Left ventricle myocardium inferior (tissue), 1 donor: Measurements from ENCODE around the gene SLC15A4. TPM values are rescaled to one million over a fixed set of nuclear protein-coding genes. Genes with fewer than 3 reads are reported as not detected.
"Not testable (repeated sequence)": the region's sequence is repeated elsewhere in the genome, so short reads cannot be mapped to it uniquely, and the experiment has no call there.

Experiments used
- DNase-seq: peaks from one replicate; pipeline ENCODE4 v3.0.0-alpha.2; 2020
- H3K27ac ChIP-seq: fragments of 200-600 bp; replicated peaks from 2 replicates; pipeline ENCODE4 v1.8.0; 2021
- H3K27me3 ChIP-seq: fragments of 200-600 bp; 2 replicates; pipeline ENCODE4 v1.8.0; 2021; ENCODE audit warnings: low read depth
- H3K36me3 ChIP-seq: fragments of 200-600 bp; 2 replicates; pipeline ENCODE4 v1.8.0; 2021
- H3K4me1 ChIP-seq: fragments of 200-600 bp; 2 replicates; pipeline ENCODE4 v1.8.0; 2021
- H3K4me3 ChIP-seq: fragments of 200-600 bp; 2 replicates; pipeline ENCODE4 v1.8.0; 2021; ENCODE audit warnings: mild to moderate bottlenecking, moderate library complexity
- H3K9me3 ChIP-seq: fragments of 200-600 bp; replicated peaks from 2 replicates; pipeline ENCODE4 v1.8.0; 2021
- intact Hi-C: fragments of 100-400 bp; cut with micrococcal nuclease; formaldehyde crosslinking; loops from one replicate; pipeline ENCODE4 v1.11.0; 2022
- total RNA-seq: library from RNA; stranded (reverse); fragmentation: NEBNext Ultra II Directional; extraction: Animal tissue kit (Norgen Biotek cat#: 25700); gene quantifications from one replicate; pipeline ENCODE4 v1.2.1, GENCODE V29; 2021
- TF ChIP-seq, protein P1 (sequence below): fragments of 200-600 bp; IDR thresholded peaks from 2 replicates; pipeline ENCODE4 v1.8.0; 2021; ENCODE audit warnings: antibody characterized with exemption, mild to moderate bottlenecking, borderline replicate concordance
- donor health status: DM: no; HTN: yes; CAD: no; lungs with severe emphysema.

SLC15A4 gene
- total RNA-seq, 1 donor from 2014 or later, result 15.4 TPM

DNA sequence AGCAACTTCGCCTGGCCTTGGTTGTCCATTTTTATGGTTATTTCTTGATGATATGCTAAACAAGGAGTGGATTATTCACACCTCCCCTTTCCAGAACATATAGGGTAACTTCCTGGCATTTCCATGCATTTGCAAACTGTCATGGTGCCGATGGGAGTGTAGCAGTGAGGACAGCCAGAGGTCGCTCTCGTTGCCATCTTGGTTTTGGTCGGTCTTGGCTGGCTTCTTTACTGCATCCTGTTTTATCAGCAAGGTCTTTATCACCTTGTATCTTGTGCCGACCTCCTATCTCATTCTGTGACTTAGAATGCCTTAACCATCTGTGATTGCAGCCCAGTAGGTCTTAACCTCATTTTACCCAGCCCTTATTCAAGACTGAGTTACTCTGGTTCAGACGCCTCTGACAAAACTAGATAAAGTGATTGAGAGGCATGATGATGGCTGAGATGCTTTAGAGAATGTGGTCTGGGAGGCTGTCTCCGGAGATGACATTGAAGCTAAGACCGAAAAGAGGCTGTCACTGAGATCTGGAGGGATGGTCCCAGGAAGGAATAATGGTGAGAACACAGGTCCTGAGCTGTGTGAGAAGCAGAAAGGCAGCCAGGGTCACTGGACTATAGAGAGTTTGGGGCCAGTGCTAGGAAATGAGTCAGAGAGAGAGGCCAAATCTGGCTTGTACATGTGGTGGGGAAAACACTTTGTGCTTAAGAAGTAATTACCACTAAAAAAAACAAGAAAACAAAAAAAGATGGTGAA is 32.5 kb upstream of the SLC15A4 start:
- Histone ChIP-seq H3K9me3 (no peaks in the 10 kb centered on the region), H3K27ac (no peak overlapping the region), H3K36me3 (no peaks in the 10 kb centered on the region), H3K4me1 (peaks cover 4% of the 10 kb centered on the region), H3K27me3 (peaks cover 89% of the 10 kb centered on the region), H3K4me3 (no peak overlapping the region)
- intact Hi-C loops, result no loop called here
- TF ChIP-seq, protein P1, sequence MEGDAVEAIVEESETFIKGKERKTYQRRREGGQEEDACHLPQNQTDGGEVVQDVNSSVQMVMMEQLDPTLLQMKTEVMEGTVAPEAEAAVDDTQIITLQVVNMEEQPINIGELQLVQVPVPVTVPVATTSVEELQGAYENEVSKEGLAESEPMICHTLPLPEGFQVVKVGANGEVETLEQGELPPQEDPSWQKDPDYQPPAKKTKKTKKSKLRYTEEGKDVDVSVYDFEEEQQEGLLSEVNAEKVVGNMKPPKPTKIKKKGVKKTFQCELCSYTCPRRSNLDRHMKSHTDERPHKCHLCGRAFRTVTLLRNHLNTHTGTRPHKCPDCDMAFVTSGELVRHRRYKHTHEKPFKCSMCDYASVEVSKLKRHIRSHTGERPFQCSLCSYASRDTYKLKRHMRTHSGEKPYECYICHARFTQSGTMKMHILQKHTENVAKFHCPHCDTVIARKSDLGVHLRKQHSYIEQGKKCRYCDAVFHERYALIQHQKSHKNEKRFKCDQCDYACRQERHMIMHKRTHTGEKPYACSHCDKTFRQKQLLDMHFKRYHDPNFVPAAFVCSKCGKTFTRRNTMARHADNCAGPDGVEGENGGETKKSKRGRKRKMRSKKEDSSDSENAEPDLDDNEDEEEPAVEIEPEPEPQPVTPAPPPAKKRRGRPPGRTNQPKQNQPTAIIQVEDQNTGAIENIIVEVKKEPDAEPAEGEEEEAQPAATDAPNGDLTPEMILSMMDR, result no peak
- DNase-seq, result no peak

DNA sequence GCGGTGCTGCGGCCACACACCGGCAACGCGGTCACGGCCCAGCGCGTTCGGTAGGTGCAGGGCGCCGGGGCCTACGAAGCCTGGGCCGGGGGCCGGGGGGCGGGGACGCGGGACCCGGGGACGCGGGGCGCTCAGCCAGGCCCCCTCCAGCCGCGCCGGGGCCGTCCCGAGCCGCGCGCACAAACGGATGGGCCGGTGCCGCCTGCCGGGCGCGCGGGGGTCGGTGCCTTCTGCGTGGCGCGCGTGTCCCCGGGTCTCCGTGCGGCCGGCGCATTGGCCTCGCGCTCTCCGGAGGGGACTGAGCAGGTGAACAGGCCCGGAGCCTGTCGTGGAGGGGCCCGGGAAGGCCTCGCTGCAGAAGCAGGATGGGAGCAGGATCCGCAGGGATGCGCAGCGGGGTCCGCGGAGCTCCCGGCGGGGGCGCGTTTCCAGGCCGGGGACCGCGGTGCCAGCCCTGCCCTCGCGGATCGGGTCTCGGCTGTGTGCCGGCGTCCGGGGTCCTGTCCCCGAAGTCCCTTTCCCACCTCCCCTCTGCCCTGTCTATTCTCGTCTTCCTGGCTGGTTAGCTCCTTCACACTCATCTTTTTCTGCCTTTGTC is 29.9 kb upstream of the SLC15A4 start:
- H3K27ac ChIP-seq, result no peak overlapping the region
- DNase-seq, result no peak
- H3K36me3 ChIP-seq, result no peaks in the 10 kb centered on the region
- no peaks in the 10 kb centered on the region for H3K9me3 ChIP-seq
- H3K4me1 ChIP-seq, result peaks cover 4% of the 10 kb centered on the region
- intact Hi-C loops, result no loop called here
- peaks cover 80% of the 10 kb centered on the region for H3K27me3 ChIP-seq
- peak overlapping the region; percentile 49 for H3K4me3 ChIP-seq
- TF ChIP-seq, protein P1, result no peak

GRCh38 chr12:128852885-128853599 is 29.3 kb upstream of the SLC15A4 start, which contains the start of gene GLT1D1:
Gene GLT1D1 (plus strand): TSS chr12:128853478. CDS start chr12:128853582, 104 bp downstream.
- H3K9me3 ChIP-seq, result no peaks in the 10 kb centered on the region
- peaks cover 73% of the 10 kb centered on the region for H3K27me3 ChIP-seq
- H3K4me1 ChIP-seq, result peaks cover 4% of the 10 kb centered on the region
- H3K36me3 ChIP-seq, result no peaks in the 10 kb centered on the region
- intact Hi-C loops, result no loop called here
- DNase-seq, result no peak
- peak within 1 kb of the TSS; percentile 49 for H3K4me3 ChIP-seq
- H3K27ac ChIP-seq, result no peak within 1 kb of the TSS
- TF ChIP-seq, protein P1, result no peak

GRCh38 chr12:128852026-128852698 is 28.4 kb upstream of the SLC15A4 start:
- Histone ChIP-seq H3K4me3 (no peak overlapping the region), H3K27ac (no peak overlapping the region), H3K27me3 (peaks cover 68% of the 10 kb centered on the region), H3K4me1 (peaks cover 4% of the 10 kb centered on the region), H3K9me3 (no peaks in the 10 kb centered on the region), H3K36me3 (no peaks in the 10 kb centered on the region)
- intact Hi-C loops, result no loop called here
- no peak for DNase-seq
- TF ChIP-seq, protein P1, result no peak

DNA sequence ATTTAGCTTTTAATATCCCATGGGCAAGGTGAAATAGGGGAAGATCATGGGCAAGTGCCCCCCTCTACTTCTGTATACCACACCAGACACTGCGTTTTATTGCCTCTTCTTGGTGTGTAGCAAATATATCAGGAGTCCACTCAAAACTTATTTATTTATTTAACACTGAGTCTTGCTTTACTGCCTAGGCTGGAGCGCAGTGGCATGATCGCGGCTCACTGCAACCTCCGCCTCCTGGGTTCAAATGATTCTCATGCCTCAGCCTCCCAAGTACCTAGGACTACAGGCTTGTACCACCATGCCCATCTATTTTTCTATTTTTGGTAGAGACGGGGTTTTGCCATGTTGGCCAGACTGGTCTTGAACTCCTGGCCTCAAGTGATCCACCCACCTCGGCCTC is 27.7 kb upstream of the SLC15A4 start:
- intact Hi-C loops, H3K4me1 ChIP-seq, H3K4me3 ChIP-seq, DNase-seq, H3K36me3 ChIP-seq, H3K27ac ChIP-seq, H3K9me3 ChIP-seq: not testable (repeated sequence)
- H3K27me3 ChIP-seq, result peaks cover 65% of the 10 kb centered on the region
